Measurements from ENCODE around the gene SMURF2. TPM values are rescaled to one million over a fixed set of nuclear protein-coding genes. Genes with fewer than 3 reads are reported as not detected.

The SMURF2 gene
- total RNA-seq, 2 donors from 2014 or later: 14.1 to 20.0 TPM

GRCh38 chr17:64520359-64520758, 141.7 kb downstream of the SMURF2 start:
- no peak for DNase-seq
- no peak for ATAC-seq
- intact Hi-C loops (cut with DNase I, micrococcal nuclease): no loop called here

DNA sequence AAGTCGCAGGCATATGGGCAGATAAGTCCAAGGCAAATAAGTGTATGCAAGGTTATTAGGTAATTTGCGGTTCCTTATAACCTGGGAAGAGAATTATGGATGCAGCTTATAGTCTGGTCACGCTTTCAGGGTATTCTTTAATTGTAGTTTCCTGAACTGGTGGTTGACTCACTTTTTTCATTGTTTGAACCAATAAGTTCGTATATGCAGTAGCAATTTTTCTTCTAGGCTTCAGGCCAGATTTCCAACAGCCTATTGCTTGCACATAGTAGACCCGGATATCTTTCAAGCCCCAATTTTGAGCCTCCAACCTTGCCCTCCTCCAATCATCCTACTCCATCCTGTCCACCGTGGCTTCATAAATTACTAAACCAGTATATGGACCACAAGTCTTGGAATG, 142.5 kb downstream of the SMURF2 start:
- ATAC-seq: no peak
- DNase-seq: no peak
- intact Hi-C loops (cut with DNase I, micrococcal nuclease): no loop called here

DNA sequence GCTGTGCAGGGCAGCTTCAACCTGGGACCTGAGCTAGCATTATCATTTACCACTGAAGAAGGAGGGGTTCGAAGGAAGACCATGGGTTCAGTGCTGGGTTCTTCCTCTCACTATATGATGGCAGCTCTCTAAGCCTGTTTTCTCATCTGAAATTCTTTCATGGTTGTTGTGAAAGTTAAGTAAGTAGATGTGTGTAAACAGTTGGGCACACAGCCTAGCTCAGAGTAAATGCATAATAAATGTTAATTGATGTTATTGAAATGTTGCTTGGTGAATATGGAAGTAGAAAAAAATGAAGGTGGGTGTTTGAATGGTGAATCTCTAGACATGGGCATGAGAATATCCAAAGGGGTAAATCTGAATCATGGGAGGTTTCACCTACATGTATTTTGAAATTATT, 146.3 kb downstream of the SMURF2 start:
- no peak for ATAC-seq
- DNase-seq: no peak
- intact Hi-C loops (cut with DNase I, micrococcal nuclease): no loop called here

GRCh38 chr17:64515419-64515818, 146.7 kb downstream of the SMURF2 start:
- intact Hi-C loops (cut with DNase I, micrococcal nuclease): no loop called here
- ATAC-seq (no peak), DNase-seq (no peak)

- intact Hi-C loops (cut with DNase I, micrococcal nuclease): no loop called here
- DNase-seq: no peak
- ATAC-seq: no peak
Observed at GRCh38 chr17:64509179-64509578, 152.9 kb downstream of the SMURF2 start.

GRCh38 chr17:64508683-64509082, 153.4 kb downstream of the SMURF2 start:
- intact Hi-C loops (cut with DNase I, micrococcal nuclease): no loop called here
- no peak for ATAC-seq
- no peak for DNase-seq

GRCh38 chr17:64507413-64507782, 154.7 kb downstream of the SMURF2 start:
- peak; percentile 29 for ATAC-seq
- DNase-seq: no peak
- intact Hi-C loops (cut with DNase I, micrococcal nuclease): no loop called here

- intact Hi-C loops (cut with DNase I, micrococcal nuclease): no loop called here
- ATAC-seq (peak; percentile 67), DNase-seq (peak; percentile 95 to 97)
Observed at GRCh38 chr17:64506576-64507412, 155.3 kb downstream of the SMURF2 start, which contains the start of gene CEP95. TSS of gene CEP95 (plus strand) at chr17:64506977. CDS start at chr17:64507098, 121 bp downstream.

DNA sequence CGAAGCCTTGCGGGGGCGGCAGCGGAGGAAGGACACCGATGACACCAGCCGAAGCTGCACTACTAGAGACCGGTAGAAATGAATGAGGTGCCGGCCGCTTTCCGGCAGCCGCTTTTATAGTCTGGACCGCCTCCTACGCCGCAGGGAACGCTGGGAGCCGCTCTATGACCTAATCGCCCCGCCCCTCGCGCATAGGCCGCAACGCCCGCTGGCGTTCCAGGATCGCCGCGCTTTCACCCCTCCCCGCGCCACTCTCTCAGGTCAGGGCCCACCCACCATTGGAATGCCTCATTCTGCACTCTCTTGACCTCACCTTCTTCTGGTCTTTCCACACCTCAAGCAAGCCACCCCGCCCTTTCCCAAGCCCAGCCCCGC, 155.9 kb downstream of the SMURF2 start, which contains the start of gene DDX5:
DDX5 (minus strand) TSS at position 89 of the 375 bp plus-strand sequence. CDS start 170 bp downstream, outside the sequence.
- intact Hi-C loops (cut with DNase I, micrococcal nuclease): no loop called here
- ATAC-seq: peak; percentile 80
- peak; percentile 98 to 99 for DNase-seq

DNA sequence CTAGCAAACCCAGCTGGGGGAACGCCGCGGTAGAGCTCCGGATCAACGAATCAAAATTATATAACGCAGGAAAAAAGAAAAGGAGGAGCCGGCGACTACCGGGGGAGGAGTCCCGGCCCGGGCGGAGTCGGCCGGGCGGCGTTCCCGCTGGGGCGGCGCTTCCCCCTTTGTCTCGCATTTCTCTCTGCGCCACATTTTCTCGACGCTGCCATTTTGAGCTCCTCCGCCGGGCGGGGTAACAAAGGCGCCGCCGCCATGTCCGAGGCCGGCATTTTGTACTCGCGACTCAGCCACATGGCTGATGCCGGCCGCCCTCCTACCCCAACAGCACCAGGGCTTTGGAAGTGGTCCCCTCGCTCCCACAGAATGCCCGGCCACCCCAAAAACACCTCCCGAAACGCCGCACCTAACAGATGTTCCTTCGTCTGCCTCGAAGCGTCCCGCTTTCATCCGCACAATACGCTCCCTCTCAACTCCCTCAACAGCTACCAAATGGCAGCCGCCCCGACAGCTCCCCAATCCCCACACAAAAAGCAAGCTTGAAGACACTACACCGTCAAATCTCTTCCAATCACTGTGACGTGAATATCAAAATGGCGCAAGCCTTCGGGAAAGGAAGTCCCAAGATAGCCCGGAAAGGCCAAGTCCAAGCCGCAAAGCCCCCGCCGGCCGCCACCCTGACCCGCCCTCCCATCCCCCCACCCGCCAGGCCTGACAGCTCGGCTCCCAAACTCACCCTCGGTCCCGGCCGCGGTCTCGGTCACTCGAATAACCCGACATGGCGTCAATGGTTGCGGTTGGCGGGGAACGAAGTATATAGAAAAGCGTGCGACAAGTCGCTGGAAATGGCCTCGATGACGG, 156.5 kb downstream of the SMURF2 start:
- peak; percentile 68 for ATAC-seq
- intact Hi-C loops (cut with DNase I, micrococcal nuclease): no loop called here
- DNase-seq: peak; percentile 92 to 94

GRCh38 chr17:64504769-64505339, 157.3 kb downstream of the SMURF2 start:
- DNase-seq (no peak), ATAC-seq (no peak)
- intact Hi-C loops (cut with DNase I, micrococcal nuclease): no loop called here

DNA sequence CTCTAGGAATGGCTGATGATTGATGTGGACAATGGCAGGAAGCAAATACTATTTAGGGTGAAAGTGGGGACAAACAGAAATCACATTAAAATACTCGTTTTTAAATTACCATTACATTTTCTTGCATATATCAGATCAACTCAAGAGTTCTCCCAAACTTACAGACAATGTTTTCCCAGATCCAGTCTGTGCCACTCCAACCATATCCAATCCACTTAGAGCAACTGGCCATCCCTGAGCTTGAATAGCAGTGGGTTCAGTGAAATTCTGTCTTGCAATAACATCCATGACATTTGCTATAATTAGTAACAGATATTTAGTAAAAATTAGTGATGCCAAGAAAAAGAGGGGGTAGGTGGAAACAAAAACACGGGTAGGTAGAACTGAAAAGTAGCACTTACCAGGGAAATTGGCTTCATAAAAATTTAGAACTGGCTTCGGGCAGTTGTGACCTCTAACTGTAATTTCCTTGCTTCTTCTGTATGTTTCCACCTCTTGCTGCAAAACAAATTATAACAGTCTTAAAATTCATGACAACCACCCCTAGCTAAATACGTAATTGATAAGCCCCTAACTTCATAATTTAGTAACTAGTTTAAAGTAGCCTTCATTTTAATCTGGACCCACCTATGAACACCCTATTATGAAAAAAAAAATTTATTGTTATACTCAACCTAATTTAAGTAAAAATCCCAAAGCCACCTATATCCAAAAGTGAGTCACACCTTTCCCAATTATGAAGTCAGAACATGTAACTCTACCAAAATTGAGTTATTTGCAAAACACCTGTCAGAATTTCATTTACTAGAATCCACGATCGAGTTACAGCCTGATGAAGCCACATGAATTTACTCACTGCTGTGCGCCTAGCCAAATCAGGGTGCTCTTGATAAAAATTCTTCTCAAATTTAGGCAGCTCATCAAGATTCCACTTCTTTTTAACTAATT, 158.0 kb downstream of the SMURF2 start:
- intact Hi-C loops (cut with DNase I, micrococcal nuclease): no loop called here
- DNase-seq: no peak
- ATAC-seq: no peak

DNA sequence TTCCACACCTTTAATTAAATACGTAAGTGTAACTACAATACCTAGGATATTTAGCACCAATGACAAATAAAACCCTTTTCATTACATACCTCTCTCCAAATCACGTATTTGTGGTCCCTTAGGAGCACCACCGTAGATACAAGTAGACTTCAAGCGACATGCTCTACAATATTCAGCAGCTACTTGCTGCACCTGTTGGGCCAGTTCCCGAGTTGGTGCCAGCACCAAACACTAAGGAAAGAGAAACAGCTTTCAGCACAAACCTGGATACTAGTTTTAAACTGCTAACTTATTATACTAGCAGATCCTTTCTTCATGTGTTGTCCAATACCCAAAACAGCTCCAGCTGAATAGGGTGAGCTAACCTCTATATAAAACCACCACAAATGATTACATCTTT, 158.8 kb downstream of the SMURF2 start:
- ATAC-seq (no peak), DNase-seq (no peak)
- intact Hi-C loops (cut with DNase I, micrococcal nuclease): no loop called here

GRCh38 chr17:64502809-64503208, 159.3 kb downstream of the SMURF2 start:
- ATAC-seq (no peak), DNase-seq (no peak)
- intact Hi-C loops (cut with DNase I, micrococcal nuclease): no loop called here

DNA sequence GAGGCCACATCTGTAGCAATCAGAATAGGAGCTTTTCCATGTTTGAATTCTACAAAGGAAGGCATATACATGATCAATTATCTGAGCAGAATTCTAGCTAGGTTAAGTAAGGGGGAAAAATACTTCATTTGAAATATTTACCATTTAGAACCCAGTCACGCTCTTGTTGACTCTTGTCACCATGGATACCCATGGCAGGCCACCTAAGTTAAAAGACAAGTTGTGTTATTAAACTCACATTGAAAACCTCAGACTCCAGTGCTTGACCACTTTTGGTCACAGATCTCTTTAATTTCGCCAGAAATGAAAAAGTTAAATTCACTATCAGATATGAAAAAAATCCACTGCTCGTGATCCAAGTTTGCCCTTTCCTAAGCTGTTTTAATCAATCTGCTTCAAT, 160.1 kb downstream of the SMURF2 start:
- DNase-seq: no peak
- no peak for ATAC-seq
- intact Hi-C loops (cut with DNase I, micrococcal nuclease): no loop called here

GRCh38 chr17:64500862-64501765, 161.0 kb downstream of the SMURF2 start:
- no peak for ATAC-seq
- intact Hi-C loops (cut with DNase I, micrococcal nuclease): no loop called here
- no peak for DNase-seq

DNA sequence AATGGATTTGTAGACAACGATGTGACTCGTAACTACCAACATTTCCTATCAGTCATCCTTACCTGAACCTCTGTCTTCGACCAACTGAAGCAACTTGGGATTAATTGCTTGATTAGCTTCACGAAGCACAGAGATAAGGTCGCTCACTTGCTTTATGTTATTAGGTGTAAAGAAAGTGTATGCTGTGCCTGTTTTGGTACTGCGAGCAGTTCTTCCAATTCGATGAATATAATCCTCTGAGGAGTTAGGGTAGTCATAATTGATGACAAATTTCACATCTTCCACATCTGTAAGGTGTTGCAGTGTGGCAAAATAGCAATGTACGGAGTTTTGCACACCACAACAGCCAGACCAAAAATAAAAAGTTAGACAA, 161.6 kb downstream of the SMURF2 start:
- intact Hi-C loops (cut with DNase I, micrococcal nuclease): no loop called here
- DNase-seq: no peak
- ATAC-seq: no peak

All from left colon (tissue), 2 donors.